ENCODE results near the gene CPLANE1.

CPLANE1 gene

GRCh38 chr5:37198061-37198460 lies 51.1 kb downstream of the CPLANE1 start:
- no peak for ATAC-seq

GRCh38 chr5:37197340-37198050 lies 51.7 kb downstream of the CPLANE1 start:
- ATAC-seq = no peak
- TF ChIP-seq PPARA (CRISPR knock-in tag; IDR thresholded peaks at IDR 0.05; ENCODE audit: borderline replicate concordance) (no peak), CSRNP3 (CRISPR knock-in tag; IDR thresholded peaks at IDR 0.05) (no peak), ESRRG (CRISPR knock-in tag; IDR thresholded peaks at IDR 0.05) (no peak)

More at GRCh38 chr5:37198061-37198460, 51.1 kb downstream of the CPLANE1 start:
- no peak for TF ChIP-seq CSRNP3 (CRISPR knock-in tag; IDR thresholded peaks at IDR 0.05)
- TF ChIP-seq PATZ1 (CRISPR knock-in tag; IDR thresholded peaks at IDR 0.05; ENCODE audit: borderline replicate concordance) = no peak
- no peak for TF ChIP-seq ESRRG (CRISPR knock-in tag; IDR thresholded peaks at IDR 0.05)
- TF ChIP-seq CREB5 (CRISPR knock-in tag; IDR thresholded peaks at IDR 0.05; ENCODE audit: low read depth) = no peak
- TF ChIP-seq RARB (CRISPR knock-in tag; IDR thresholded peaks at IDR 0.05) = no peak
- TF ChIP-seq TOX (CRISPR knock-in tag; IDR thresholded peaks at IDR 0.05; ENCODE audit: borderline replicate concordance) = no peak
- no peak for TF ChIP-seq ISL1 (CRISPR knock-in tag; IDR thresholded peaks at IDR 0.05)
- TF ChIP-seq CSDC2 (CRISPR knock-in tag; IDR thresholded peaks at IDR 0.05) = no peak
- TF ChIP-seq POU6F1 (CRISPR knock-in tag; IDR thresholded peaks at IDR 0.05; ENCODE audit: borderline replicate concordance, low read depth) = no peak
- no peak for TF ChIP-seq OSR1 (CRISPR knock-in tag; IDR thresholded peaks at IDR 0.05)
- TF ChIP-seq TSHZ2 (CRISPR knock-in tag; IDR thresholded peaks at IDR 0.05) = no peak
- no peak for TF ChIP-seq PPARA (CRISPR knock-in tag; IDR thresholded peaks at IDR 0.05; ENCODE audit: borderline replicate concordance)

- TF ChIP-seq ISL1 (CRISPR knock-in tag; IDR thresholded peaks at IDR 0.05) (no peak), CREB5 (CRISPR knock-in tag; IDR thresholded peaks at IDR 0.05; ENCODE audit: low read depth) (no peak)
- ATAC-seq = no peak
These were observed 58.6 kb downstream of the CPLANE1 start for GRCh38 chr5:37190592-37190991.

GRCh38 chr5:37189355-37189754 lies 59.8 kb downstream of the CPLANE1 start:
- ATAC-seq = no peak
- no peak for TF ChIP-seq CSRNP3 (CRISPR knock-in tag; IDR thresholded peaks at IDR 0.05)
- TF ChIP-seq ESRRG (CRISPR knock-in tag; IDR thresholded peaks at IDR 0.05) = no peak
- TF ChIP-seq ZNF565 (CRISPR knock-in tag; conservative IDR thresholded peaks at IDR 0.05; ENCODE audit: low read depth) = no peak
- no peak for TF ChIP-seq ZFP30 (CRISPR knock-in tag; IDR thresholded peaks at IDR 0.05)
- TF ChIP-seq CSDC2 (CRISPR knock-in tag; IDR thresholded peaks at IDR 0.05) = no peak
- no peak for TF ChIP-seq ZNF8 (CRISPR knock-in tag; IDR thresholded peaks at IDR 0.05)
- TF ChIP-seq SNAI2 (CRISPR knock-in tag; IDR thresholded peaks at IDR 0.05) = no peak
- no peak for TF ChIP-seq CREB5 (CRISPR knock-in tag; IDR thresholded peaks at IDR 0.05; ENCODE audit: low read depth)
- TF ChIP-seq POU6F1 (CRISPR knock-in tag; IDR thresholded peaks at IDR 0.05; ENCODE audit: borderline replicate concordance, low read depth) = no peak

All from SK-N-SH treated with all-trans-retinoic acid at 6 μM for 48 hours (cell line).